GM12873 (cell line): Measurements from ENCODE around the gene NTPCR.

ENCODE experiments used
- CTCF ChIP-seq: IDR thresholded peaks from 2 replicates; pipeline ENCODE4 v1.5.1; 2012; ENCODE audit warnings: low read depth, mild to moderate bottlenecking, moderate library complexity, low read length, control low read depth; ENCODE audit not compliant: insufficient read depth; ENCODE audit errors: missing control alignments

Gene NTPCR

GRCh38 chr1:232983817-232984567, 33.6 kb downstream of the NTPCR start:
- TF ChIP-seq CTCF, result no peak

- no peak for TF ChIP-seq CTCF
Measured at GRCh38 chr1:232984577-232985425, 34.4 kb downstream of the NTPCR start.

DNA sequence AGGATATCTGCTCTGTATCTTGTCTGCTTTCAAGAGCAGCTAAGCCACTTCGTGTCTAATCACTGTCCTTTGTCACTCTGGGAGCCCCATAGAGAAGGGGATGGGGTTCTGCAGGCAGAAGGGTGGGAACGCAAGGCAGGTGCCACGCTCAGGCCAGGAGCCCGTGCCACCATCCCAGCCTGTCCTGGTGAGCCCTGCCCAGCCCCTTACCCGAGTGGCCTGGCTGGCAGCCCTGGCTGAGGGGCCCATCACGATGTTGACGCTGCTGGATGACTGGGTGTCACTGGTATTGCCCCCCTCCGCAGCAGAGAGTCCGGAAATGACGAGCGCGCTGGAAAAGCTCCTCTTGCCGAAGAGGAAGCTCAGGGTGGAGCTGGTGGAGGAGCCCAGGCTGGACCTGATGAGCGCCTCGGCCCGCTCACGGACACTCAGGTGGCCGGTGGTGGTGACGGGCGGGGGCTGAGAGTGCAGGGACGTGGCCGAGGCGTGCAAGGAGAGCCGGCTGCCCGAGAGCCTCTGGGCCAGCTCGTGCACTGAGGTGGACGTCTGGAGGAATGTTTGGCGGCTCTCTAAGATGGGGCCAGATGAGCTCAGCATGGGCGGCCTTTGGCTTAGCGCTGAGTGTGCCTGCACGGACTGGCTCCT, 35.6 kb downstream of the NTPCR start:
- TF ChIP-seq CTCF, result no peak

- TF ChIP-seq CTCF, result no peak
Measured at GRCh38 chr1:232986527-232986922, 36.1 kb downstream of the NTPCR start.

- TF ChIP-seq CTCF, result no peak
Measured at GRCh38 chr1:232987046-232987773, 36.8 kb downstream of the NTPCR start.

GRCh38 chr1:232987774-232988140, 37.3 kb downstream of the NTPCR start:
- no peak for TF ChIP-seq CTCF
